Measurements from ENCODE around the gene TOR4A. TPM values are rescaled to one million over a fixed set of nuclear protein-coding genes. Genes with fewer than 3 reads are reported as not detected.

Gene TOR4A
- total and polyA plus RNA-seq, 2 experiments from 2014 or later: 4.1 to 29.6 TPM

DNA sequence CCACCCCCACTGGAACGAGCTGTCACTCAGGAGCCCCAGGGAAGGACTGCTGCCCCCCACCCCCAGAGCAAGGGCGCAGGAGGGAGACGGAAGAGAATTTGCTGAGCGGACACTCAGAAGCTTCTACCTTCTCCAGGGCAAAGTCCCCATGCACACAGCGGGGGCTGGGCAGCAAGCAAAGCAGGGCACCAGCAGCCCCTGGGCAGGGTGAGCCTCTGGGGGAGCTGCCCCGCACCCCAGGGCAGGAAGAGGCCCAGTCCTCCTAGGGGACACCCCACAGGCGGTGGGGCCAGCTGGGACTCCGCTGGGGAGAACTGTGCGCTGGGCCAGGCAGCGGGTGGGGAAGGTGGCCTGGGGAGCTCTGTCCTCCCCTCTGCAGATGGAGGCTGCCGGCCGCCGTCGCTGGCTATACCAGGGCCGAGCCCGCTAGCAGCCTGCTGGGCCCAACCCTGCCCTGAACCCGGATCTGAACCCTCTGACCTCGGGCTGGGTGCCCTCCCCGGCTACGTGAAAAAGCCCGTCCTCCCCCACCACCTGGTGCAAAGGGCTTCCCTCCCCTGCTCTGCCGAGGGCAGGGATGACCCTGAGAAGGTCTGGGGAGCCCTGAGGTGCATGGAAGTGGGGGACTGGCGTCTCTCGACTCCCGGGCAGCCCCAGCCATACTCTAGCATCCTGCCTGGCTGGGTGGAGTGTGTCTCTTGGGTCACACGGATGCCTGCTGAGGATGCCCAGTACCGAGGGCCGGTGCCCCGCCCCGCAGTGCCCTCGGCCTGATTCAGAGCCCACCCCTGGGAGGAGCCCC lies 47.4 kb upstream of the TOR4A start:
- 47 to 54% methylated on average over 23 to 27 of the region's 31 CpGs for WGBS, 2 experiments (ENCODE audit: low coverage in 1 of 2, low lambda C conversion rate in 2 of 2, missing lambda C conversion rate in 2 of 2)

DNA sequence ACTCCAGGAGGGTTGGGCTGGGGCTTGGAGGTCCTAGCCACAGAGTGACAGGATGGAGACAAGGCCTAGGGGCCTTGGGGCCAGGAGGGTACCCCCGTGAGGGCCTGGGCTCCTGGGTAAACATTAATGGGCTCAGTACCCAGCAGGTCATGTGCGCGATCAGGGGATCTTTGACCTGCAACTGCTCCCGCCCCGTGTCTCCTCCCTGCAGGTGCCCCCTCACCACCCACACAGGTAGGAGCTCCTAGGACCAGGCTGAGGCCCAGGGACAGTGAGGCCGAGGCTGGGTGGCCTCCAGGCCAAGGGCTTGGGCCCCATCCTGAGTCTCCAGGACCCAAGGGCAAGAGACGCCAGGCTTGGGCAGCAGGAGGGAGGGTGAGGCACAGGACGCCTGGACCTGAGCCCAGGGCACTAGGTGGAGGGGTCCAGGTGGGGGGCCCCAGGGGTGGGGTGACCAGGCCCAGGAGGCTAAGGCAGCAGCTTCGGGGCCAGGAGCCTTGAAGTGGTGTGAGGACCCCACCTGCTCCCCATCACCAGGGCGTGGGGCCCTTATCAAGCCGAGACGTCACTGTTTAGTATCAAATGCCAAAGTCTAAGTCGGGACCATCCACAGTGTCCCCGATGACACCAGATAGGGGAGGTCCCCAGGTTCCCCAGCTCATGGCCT lies 46.7 kb upstream of the TOR4A start, which contains the start of gene SLC34A3:
Gene SLC34A3 (plus strand): TSS at position 197 of the 667 bp plus-strand sequence. CDS start 802 bp downstream, outside the sequence.
- Histone ChIP-seq H3K9me2 (ENCODE audit: insufficient read depth) (no peaks in the 10 kb centered on the region), H3K4me1 (ENCODE audit: insufficient read depth) (no peaks in the 10 kb centered on the region), H4K20me1 (ENCODE audit: insufficient read depth) (no peaks in the 10 kb centered on the region), H3K9ac (no peak within 1 kb of the TSS), H3K4me2 (ENCODE audit: unreplicated experiment) (no peak within 1 kb of the TSS), H3K36me3 (ENCODE audit: low read depth) (no peaks in the 10 kb centered on the region), H3F3A (ENCODE audit: insufficient read depth) (no peaks in the 10 kb centered on the region), H3K27ac (no peak within 1 kb of the TSS), H3K79me2 (ENCODE audit: insufficient read depth) (no peaks in the 10 kb centered on the region), H3K27me3 (replicated peaks; ENCODE audit: insufficient read depth) (no peaks in the 10 kb centered on the region), H3K4me3 (no peak within 1 kb of the TSS), H3K9me3 (ENCODE audit: low read depth) (no peaks in the 10 kb centered on the region), H2AFZ (no peak within 1 kb of the TSS)
- TF ChIP-seq EZH2phosphoT487 (IDR thresholded peaks at IDR 0.05; ENCODE audit: insufficient read depth, low read depth) (no peak), EZH2 (IDR thresholded peaks at IDR 0.05; ENCODE audit: insufficient read depth, poor library complexity, severe bottlenecking) (no peak)
- DNase-seq: no peak
- 53 to 54% methylated on average over 14 of the region's 14 CpGs for WGBS, 2 experiments (ENCODE audit: low coverage in 1 of 2, low lambda C conversion rate in 2 of 2, missing lambda C conversion rate in 2 of 2)
- in situ Hi-C loops (cut with MboI): no loop called here

More for the DNA sequence above, 47.4 kb upstream of the TOR4A start:
- Histone ChIP-seq H2AFZ (no peak overlapping the region), H3K4me2 (ENCODE audit: unreplicated experiment) (no peak overlapping the region), H3K4me1 (ENCODE audit: insufficient read depth) (no peaks in the 10 kb centered on the region), H3K4me3 (no peak overlapping the region), H3K79me2 (ENCODE audit: insufficient read depth) (no peaks in the 10 kb centered on the region), H3K9ac (no peak overlapping the region), H4K20me1 (ENCODE audit: insufficient read depth) (no peaks in the 10 kb centered on the region), H3K9me3 (ENCODE audit: low read depth) (no peaks in the 10 kb centered on the region), H3K9me2 (ENCODE audit: insufficient read depth) (no peaks in the 10 kb centered on the region), H3K27me3 (replicated peaks; ENCODE audit: insufficient read depth) (no peaks in the 10 kb centered on the region), H3K36me3 (ENCODE audit: low read depth) (no peaks in the 10 kb centered on the region), H3K27ac (no peak overlapping the region), H3F3A (ENCODE audit: insufficient read depth) (no peaks in the 10 kb centered on the region)
- no peak for TF ChIP-seq EZH2 (IDR thresholded peaks at IDR 0.05; ENCODE audit: insufficient read depth, poor library complexity, severe bottlenecking)
- no peak for TF ChIP-seq EZH2phosphoT487 (IDR thresholded peaks at IDR 0.05; ENCODE audit: insufficient read depth, low read depth)
- in situ Hi-C loops (cut with MboI): no loop called here
- DNase-seq: no peak

DNA sequence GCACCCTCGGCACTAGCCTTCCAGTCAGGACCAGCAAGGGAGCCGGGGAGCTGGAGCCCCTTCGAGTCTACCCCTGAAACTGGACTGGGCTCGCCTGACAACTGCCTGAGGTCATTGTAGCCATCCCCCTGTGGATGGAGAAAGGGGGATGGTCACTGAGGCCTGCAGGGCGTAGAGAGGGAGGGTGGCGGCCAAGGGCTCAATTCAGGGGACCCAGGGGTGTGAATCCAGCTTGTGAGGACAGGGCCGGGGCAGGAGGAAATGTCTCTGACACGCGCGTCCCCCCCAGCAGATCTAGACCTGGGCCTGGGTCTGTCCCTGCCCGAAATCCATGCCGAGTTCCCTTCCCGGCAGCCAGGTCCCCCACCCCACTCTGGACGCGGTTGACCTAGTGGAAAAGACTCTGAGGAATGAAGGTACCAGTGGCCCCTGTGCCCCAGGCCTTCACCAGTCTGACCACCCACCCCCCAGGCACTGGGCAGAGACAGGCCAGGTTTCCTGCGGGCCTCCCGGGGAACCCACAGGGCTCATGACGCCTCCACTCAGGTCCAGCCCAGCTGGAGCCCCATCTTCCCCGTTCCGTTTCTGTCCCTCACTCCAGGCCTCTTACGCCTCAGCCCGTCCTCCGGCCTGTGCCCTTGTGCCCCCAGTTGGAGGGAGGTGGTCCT lies 46.0 kb upstream of the TOR4A start:
- Histone ChIP-seq H3K36me3 (ENCODE audit: low read depth) (no peaks in the 10 kb centered on the region), H3K79me2 (ENCODE audit: insufficient read depth) (no peaks in the 10 kb centered on the region), H3K27ac (no peak overlapping the region), H2AFZ (no peak overlapping the region), H4K20me1 (ENCODE audit: insufficient read depth) (no peaks in the 10 kb centered on the region), H3K9me2 (ENCODE audit: insufficient read depth) (no peaks in the 10 kb centered on the region), H3K9me3 (ENCODE audit: low read depth) (no peaks in the 10 kb centered on the region), H3K4me3 (no peak overlapping the region), H3K4me1 (ENCODE audit: insufficient read depth) (no peaks in the 10 kb centered on the region), H3K4me2 (ENCODE audit: unreplicated experiment) (no peak overlapping the region), H3K9ac (no peak overlapping the region), H3K27me3 (replicated peaks; ENCODE audit: insufficient read depth) (no peaks in the 10 kb centered on the region), H3F3A (ENCODE audit: insufficient read depth) (no peaks in the 10 kb centered on the region)
- in situ Hi-C loops (cut with MboI): no loop called here
- WGBS, 2 experiments (ENCODE audit: low coverage in 1 of 2, low lambda C conversion rate in 2 of 2, missing lambda C conversion rate in 2 of 2): 73 to 83% methylated on average over 18 to 23 of the region's 23 CpGs
- no peak for DNase-seq
- TF ChIP-seq EZH2phosphoT487 (IDR thresholded peaks at IDR 0.05; ENCODE audit: insufficient read depth, low read depth) (no peak), EZH2 (IDR thresholded peaks at IDR 0.05; ENCODE audit: insufficient read depth, poor library complexity, severe bottlenecking) (no peak)

DNA sequence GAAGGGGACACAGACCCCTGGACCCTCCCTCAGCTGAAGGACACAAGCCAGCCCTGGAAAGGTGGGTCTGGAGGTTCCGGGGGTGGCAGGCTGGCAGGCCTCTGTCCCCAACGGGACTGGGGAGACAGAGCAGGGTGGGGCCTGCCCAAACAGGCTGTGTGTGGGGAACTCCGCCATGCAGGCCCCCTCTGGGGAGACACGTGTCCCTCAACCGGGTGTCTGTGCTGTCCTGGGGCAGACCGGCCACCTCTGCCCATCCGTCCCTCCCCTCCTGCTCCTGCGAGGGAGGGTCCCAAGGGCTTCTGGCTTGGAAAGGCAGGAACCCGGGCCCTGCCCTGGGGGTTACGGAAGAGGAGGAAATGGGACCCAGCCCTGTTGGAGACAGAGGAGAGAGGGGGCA lies 45.4 kb upstream of the TOR4A start:
- Histone ChIP-seq H3K9me3 (ENCODE audit: low read depth) (no peaks in the 10 kb centered on the region), H2AFZ (no peak overlapping the region), H4K20me1 (ENCODE audit: insufficient read depth) (no peaks in the 10 kb centered on the region), H3F3A (ENCODE audit: insufficient read depth) (no peaks in the 10 kb centered on the region), H3K79me2 (ENCODE audit: insufficient read depth) (no peaks in the 10 kb centered on the region), H3K27me3 (replicated peaks; ENCODE audit: insufficient read depth) (no peaks in the 10 kb centered on the region), H3K9me2 (ENCODE audit: insufficient read depth) (no peaks in the 10 kb centered on the region), H3K9ac (no peak overlapping the region), H3K4me3 (no peak overlapping the region), H3K27ac (no peak overlapping the region), H3K4me2 (ENCODE audit: unreplicated experiment) (no peak overlapping the region), H3K36me3 (ENCODE audit: low read depth) (no peaks in the 10 kb centered on the region), H3K4me1 (ENCODE audit: insufficient read depth) (no peaks in the 10 kb centered on the region)
- in situ Hi-C loops (cut with MboI): no loop called here
- DNase-seq: no peak
- WGBS, 2 experiments (ENCODE audit: low coverage in 1 of 2, low lambda C conversion rate in 2 of 2, missing lambda C conversion rate in 2 of 2): 54 to 65% methylated on average over 7 to 10 of the region's 10 CpGs
- TF ChIP-seq EZH2 (IDR thresholded peaks at IDR 0.05; ENCODE audit: insufficient read depth, poor library complexity, severe bottlenecking) (no peak), EZH2phosphoT487 (IDR thresholded peaks at IDR 0.05; ENCODE audit: insufficient read depth, low read depth) (no peak)
